VCaP (cell line): ENCODE measurements around the gene ADAD2.

Source experiments
- H3K27ac ChIP-seq: fragments of 450-650 bp; 2 replicates; pipeline ENCODE4 v1.5.1; 2017
- CTCF ChIP-seq: fragments of 450-650 bp; conservative IDR thresholded peaks from 2 replicates; pipeline ENCODE4 v1.5.1; 2017; ENCODE audit warnings: mild to moderate bottlenecking, moderate library complexity

The ADAD2 gene

GRCh38 chr16:84166796-84167695 is 23.9 kb upstream of the ADAD2 start:
- no peak overlapping the region for H3K27ac ChIP-seq
- no peak for TF ChIP-seq CTCF

GRCh38 chr16:84169765-84170310 is 21.1 kb upstream of the ADAD2 start:
- no peak for TF ChIP-seq CTCF
- no peak overlapping the region for H3K27ac ChIP-seq

GRCh38 chr16:84174396-84174795 is 16.6 kb upstream of the ADAD2 start:
- no peak overlapping the region for H3K27ac ChIP-seq
- TF ChIP-seq CTCF = no peak

- TF ChIP-seq CTCF = no peak
- no peak overlapping the region for H3K27ac ChIP-seq
Observed at GRCh38 chr16:84175350-84176081, 15.4 kb upstream of the ADAD2 start.

- H3K27ac ChIP-seq = no peak overlapping the region
- TF ChIP-seq CTCF = no peak
Observed at GRCh38 chr16:84176192-84177053, 14.5 kb upstream of the ADAD2 start.

GRCh38 chr16:84177741-84178073 is 13.2 kb upstream of the ADAD2 start:
- TF ChIP-seq CTCF = no peak
- no peak overlapping the region for H3K27ac ChIP-seq
